ENCODE measurements around the gene RECK.

RECK gene

GRCh38 chr9:36088020-36088419, 51.3 kb downstream of the RECK start:
- no peaks in the 10 kb centered on the region for H3K27me3 ChIP-seq (ENCODE audit: insufficient read depth, low read length)
- H3K4me3 ChIP-seq (ENCODE audit: low read length) = no peak overlapping the region
- peaks cover 3% of the 10 kb centered on the region for H3K9me3 ChIP-seq (ENCODE audit: low read length)
- no peak overlapping the region for H2AFZ ChIP-seq (ENCODE audit: low read depth, low read length)
- peaks cover 9% of the 10 kb centered on the region for H3K36me3 ChIP-seq (ENCODE audit: insufficient read depth, low read length)
- H3K4me1 ChIP-seq (ENCODE audit: insufficient read depth, low read length) = no peaks in the 10 kb centered on the region

GRCh38 chr9:36091026-36091953, 54.6 kb downstream of the RECK start:
- no peak overlapping the region for H3K4me3 ChIP-seq (ENCODE audit: low read length)
- H3K27me3 ChIP-seq (ENCODE audit: insufficient read depth, low read length) = no peaks in the 10 kb centered on the region
- no peak overlapping the region for H2AFZ ChIP-seq (ENCODE audit: low read depth, low read length)
- H3K36me3 ChIP-seq (ENCODE audit: insufficient read depth, low read length) = peaks cover 5% of the 10 kb centered on the region
- peaks cover 5% of the 10 kb centered on the region for H3K9me3 ChIP-seq (ENCODE audit: low read length)
- no peaks in the 10 kb centered on the region for H3K4me1 ChIP-seq (ENCODE audit: insufficient read depth, low read length)

GRCh38 chr9:36092014-36092413, 55.3 kb downstream of the RECK start:
- Histone ChIP-seq H2AFZ (ENCODE audit: low read depth, low read length) (no peak overlapping the region), H3K4me3 (ENCODE audit: low read length) (no peak overlapping the region), H3K9me3 (ENCODE audit: low read length) (peaks cover 2% of the 10 kb centered on the region), H3K27me3 (ENCODE audit: insufficient read depth, low read length) (no peaks in the 10 kb centered on the region), H3K36me3 (ENCODE audit: insufficient read depth, low read length) (peaks cover 5% of the 10 kb centered on the region), H3K4me1 (ENCODE audit: insufficient read depth, low read length) (no peaks in the 10 kb centered on the region)

DNA sequence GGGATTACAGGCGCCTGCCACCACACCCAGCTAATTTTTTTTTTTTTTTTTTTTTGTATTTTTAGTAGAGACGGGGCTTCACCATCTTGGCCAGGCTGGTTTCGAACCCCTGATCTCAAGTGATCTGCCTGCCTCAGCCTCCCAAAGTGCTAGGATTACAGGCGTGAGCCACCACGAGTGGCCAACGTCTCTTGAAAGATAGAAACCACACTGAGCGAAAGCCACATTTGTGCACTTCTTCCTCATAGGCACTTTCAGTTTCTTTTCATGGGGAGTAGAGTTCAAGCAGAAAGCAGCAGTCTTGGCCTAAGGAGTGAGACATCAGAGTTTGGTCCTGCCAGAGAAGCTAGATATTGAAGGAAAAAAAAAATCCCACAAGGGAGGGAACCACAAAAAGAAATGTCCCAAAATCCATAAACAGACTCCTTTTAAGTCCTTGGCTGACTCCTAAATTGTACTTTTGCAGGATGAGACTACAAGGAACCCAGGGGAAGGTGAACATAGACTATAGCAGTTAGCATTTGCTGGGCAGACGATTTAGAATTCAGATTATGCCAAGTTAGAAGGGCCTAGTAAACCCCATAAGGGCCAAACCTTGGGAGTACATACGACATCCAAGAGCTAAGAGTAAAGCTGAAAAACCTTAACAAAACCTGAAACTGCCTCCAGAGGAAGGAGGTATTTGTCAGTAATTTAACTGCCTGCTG, 55.9 kb downstream of the RECK start:
- H3K36me3 ChIP-seq (ENCODE audit: insufficient read depth, low read length) = peaks cover 5% of the 10 kb centered on the region
- H2AFZ ChIP-seq (ENCODE audit: low read depth, low read length) = no peak overlapping the region
- no peaks in the 10 kb centered on the region for H3K27me3 ChIP-seq (ENCODE audit: insufficient read depth, low read length)
- H3K9me3 ChIP-seq (ENCODE audit: low read length) = peaks cover 2% of the 10 kb centered on the region
- H3K4me1 ChIP-seq (ENCODE audit: insufficient read depth, low read length) = no peaks in the 10 kb centered on the region
- no peak overlapping the region for H3K4me3 ChIP-seq (ENCODE audit: low read length)

GRCh38 chr9:36093384-36093783, 56.7 kb downstream of the RECK start:
- Histone ChIP-seq H2AFZ (ENCODE audit: low read depth, low read length) (no peak overlapping the region), H3K36me3 (ENCODE audit: insufficient read depth, low read length) (peaks cover 5% of the 10 kb centered on the region), H3K9me3 (ENCODE audit: low read length) (peaks cover 2% of the 10 kb centered on the region), H3K27me3 (ENCODE audit: insufficient read depth, low read length) (no peaks in the 10 kb centered on the region), H3K4me3 (ENCODE audit: low read length) (no peak overlapping the region), H3K4me1 (ENCODE audit: insufficient read depth, low read length) (no peaks in the 10 kb centered on the region)

DNA sequence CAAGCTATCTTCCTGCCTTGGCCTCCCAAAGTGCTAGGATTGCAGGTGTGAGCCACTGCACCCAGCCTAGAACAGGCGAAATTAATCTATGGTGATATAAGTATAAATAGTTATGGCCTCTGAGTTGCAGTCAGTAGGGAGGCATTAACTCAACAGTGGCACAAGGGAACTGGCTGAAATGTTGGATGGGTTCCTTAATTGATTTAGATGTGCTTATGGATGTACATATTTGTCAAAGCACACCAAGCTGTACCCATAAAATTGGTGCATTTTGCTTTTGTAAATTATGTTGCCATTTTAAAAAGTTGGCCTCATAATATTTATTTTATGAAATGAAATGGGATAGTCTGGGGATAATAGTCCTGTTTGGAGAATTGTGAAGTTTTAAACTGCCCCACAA, 63.0 kb downstream of the RECK start:
- Histone ChIP-seq H3K27me3 (ENCODE audit: insufficient read depth, low read length) (no peaks in the 10 kb centered on the region), H3K4me3 (ENCODE audit: low read length) (no peak overlapping the region), H3K4me1 (ENCODE audit: insufficient read depth, low read length) (no peaks in the 10 kb centered on the region), H2AFZ (ENCODE audit: low read depth, low read length) (no peak overlapping the region), H3K9me3 (ENCODE audit: low read length) (no peaks in the 10 kb centered on the region), H3K36me3 (ENCODE audit: insufficient read depth, low read length) (peaks cover 2% of the 10 kb centered on the region)

DNA sequence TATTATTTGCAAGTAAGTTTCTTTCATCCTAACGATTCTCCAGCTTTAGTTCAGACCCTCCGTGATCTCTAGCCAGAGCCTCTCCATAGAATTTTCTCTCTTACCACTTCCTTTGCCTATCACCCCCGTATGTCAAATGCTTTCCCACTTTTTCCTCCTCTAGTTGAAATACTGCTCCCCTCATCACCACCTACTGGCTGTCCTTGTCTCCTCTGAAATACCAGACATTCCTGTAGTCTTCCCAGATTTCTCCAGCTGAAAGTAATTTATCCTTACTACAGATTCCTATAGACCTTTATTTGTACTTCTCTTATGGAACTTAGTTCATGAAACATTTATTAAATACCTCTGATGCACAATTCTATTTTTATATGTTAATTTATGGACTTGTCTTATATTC, 63.8 kb downstream of the RECK start:
- H3K9me3 ChIP-seq (ENCODE audit: low read length) = no peaks in the 10 kb centered on the region
- H3K27me3 ChIP-seq (ENCODE audit: insufficient read depth, low read length) = no peaks in the 10 kb centered on the region
- H3K4me3 ChIP-seq (ENCODE audit: low read length) = no peak overlapping the region
- no peaks in the 10 kb centered on the region for H3K4me1 ChIP-seq (ENCODE audit: insufficient read depth, low read length)
- peaks cover 7% of the 10 kb centered on the region for H3K36me3 ChIP-seq (ENCODE audit: insufficient read depth, low read length)
- no peak overlapping the region for H2AFZ ChIP-seq (ENCODE audit: low read depth, low read length)

- H2AFZ ChIP-seq (ENCODE audit: low read depth, low read length) = no peak overlapping the region
- H3K4me3 ChIP-seq (ENCODE audit: low read length) = no peak overlapping the region
- H3K36me3 ChIP-seq (ENCODE audit: insufficient read depth, low read length) = peaks cover 7% of the 10 kb centered on the region
- H3K4me1 ChIP-seq (ENCODE audit: insufficient read depth, low read length) = no peaks in the 10 kb centered on the region
- no peaks in the 10 kb centered on the region for H3K9me3 ChIP-seq (ENCODE audit: low read length)
- H3K27me3 ChIP-seq (ENCODE audit: insufficient read depth, low read length) = no peaks in the 10 kb centered on the region
Observed at GRCh38 chr9:36101916-36102741, 65.4 kb downstream of the RECK start.

DNA sequence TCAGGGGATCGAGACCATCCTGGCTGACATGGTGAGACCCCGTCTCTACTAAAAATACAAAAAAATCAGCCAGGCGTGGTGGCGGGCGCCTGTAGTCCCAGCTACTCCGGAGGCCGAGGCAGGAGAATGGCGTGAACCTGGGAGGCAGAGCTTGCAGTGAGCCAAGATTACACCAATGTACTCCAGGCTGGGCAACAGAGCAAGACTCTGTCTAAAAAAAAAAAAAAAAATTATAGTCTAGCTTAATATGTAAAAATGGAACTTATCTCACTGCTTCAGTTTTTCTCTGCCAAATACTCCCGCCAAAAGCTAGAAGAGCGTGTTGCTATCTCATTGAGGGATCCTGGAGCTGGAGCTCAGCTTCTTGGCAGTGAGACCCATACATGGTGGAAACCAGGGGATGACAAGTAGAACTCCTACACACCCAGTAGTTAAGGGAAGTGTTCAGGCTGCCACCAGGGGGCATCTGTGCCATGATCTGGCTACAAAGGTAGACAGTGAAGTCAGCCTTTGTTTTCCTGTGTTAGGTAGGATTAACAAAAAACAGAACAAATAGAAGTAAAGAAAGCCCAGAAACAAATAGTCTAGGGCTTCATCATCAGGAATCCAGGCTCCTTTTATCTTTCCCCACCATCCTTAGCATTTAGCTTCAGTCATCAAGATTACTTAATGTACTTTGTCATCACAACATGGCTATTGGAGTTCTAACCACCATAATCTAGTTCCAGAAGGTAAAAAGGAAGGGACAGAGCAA, 66.2 kb downstream of the RECK start:
- Histone ChIP-seq H2AFZ (ENCODE audit: low read depth, low read length) (no peak overlapping the region), H3K36me3 (ENCODE audit: insufficient read depth, low read length) (peaks cover 7% of the 10 kb centered on the region), H3K9me3 (ENCODE audit: low read length) (no peaks in the 10 kb centered on the region), H3K4me1 (ENCODE audit: insufficient read depth, low read length) (no peaks in the 10 kb centered on the region), H3K4me3 (ENCODE audit: low read length) (no peak overlapping the region), H3K27me3 (ENCODE audit: insufficient read depth, low read length) (no peaks in the 10 kb centered on the region)

DNA sequence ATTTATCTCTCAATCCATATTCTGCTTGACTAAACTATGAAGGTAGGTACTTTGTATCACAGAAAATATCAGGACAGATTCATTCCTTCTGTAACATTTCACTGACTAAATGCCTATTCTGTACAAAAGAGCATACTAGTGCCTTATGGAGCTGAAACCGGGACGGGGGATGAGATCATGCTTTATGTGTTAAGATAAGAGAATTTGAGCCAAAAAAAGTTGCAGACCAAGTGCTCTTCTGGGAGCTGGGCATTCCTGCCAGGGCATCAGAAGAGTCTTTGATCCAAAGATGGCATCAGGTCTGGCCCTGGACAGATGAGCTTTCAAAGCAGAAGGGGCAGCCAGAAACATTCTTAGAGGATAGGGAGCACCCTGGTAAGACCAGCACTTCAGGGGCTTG, 72.4 kb downstream of the RECK start:
- Histone ChIP-seq H3K36me3 (ENCODE audit: insufficient read depth, low read length) (peaks cover 18% of the 10 kb centered on the region), H3K9me3 (ENCODE audit: low read length) (no peaks in the 10 kb centered on the region), H3K27me3 (ENCODE audit: insufficient read depth, low read length) (no peaks in the 10 kb centered on the region), H2AFZ (ENCODE audit: low read depth, low read length) (no peak overlapping the region), H3K4me3 (ENCODE audit: low read length) (no peak overlapping the region), H3K4me1 (ENCODE audit: insufficient read depth, low read length) (peaks cover 9% of the 10 kb centered on the region)

- H3K36me3 ChIP-seq (ENCODE audit: insufficient read depth, low read length) = peaks cover 14% of the 10 kb centered on the region
- H3K4me1 ChIP-seq (ENCODE audit: insufficient read depth, low read length) = peaks cover 9% of the 10 kb centered on the region
- no peak overlapping the region for H2AFZ ChIP-seq (ENCODE audit: low read depth, low read length)
- no peaks in the 10 kb centered on the region for H3K27me3 ChIP-seq (ENCODE audit: insufficient read depth, low read length)
- no peaks in the 10 kb centered on the region for H3K9me3 ChIP-seq (ENCODE audit: low read length)
- H3K4me3 ChIP-seq (ENCODE audit: low read length) = no peak overlapping the region
Observed at GRCh38 chr9:36110434-36110833, 73.7 kb downstream of the RECK start.

DNA sequence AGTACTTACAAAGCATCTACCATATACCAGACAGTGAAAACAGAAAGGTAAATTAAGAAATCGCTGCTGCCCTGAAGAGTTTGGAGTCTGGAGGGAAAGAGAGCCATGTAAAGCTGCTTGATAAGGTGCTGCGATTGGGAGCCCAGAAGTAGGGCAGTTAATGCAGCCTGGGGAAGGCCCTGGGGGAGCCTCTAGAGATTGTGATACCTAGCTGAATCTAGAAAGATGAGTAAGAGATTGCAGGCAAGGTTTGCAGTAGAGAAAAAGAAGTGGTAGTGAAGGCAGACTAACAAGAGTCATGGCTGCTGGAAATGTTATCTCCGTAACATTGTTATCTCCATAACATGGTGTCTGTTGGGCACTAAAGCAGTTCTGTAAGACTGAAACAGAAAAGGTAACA, 75.8 kb downstream of the RECK start:
- Histone ChIP-seq H3K4me3 (ENCODE audit: low read length) (no peak overlapping the region), H3K36me3 (ENCODE audit: insufficient read depth, low read length) (peaks cover 19% of the 10 kb centered on the region), H3K9me3 (ENCODE audit: low read length) (no peaks in the 10 kb centered on the region), H3K27me3 (ENCODE audit: insufficient read depth, low read length) (no peaks in the 10 kb centered on the region), H2AFZ (ENCODE audit: low read depth, low read length) (no peak overlapping the region), H3K4me1 (ENCODE audit: insufficient read depth, low read length) (peaks cover 9% of the 10 kb centered on the region)

Measured in neuron (in vitro differentiated cells).